Peyer's patch (tissue), 4 donors: ENCODE measurements around the gene RBFA.

Source experiments
- CTCF ChIP-seq, 6 experiments: fragments of 450-650 bp in 4 of 6; fragments of 200-600 bp in 2 of 6; sonication (generic) in 1 of 6; IDR thresholded peaks; one replicate each; pipeline ENCODE4 v1.5.1; 2017 to 2019; ENCODE audit warnings: antibody characterized with exemption in 6 of 6, mild to moderate bottlenecking in 3 of 6, moderate library complexity in 1 of 6
- POLR2A ChIP-seq, 2 donors: fragments of 450-650 bp; IDR thresholded peaks; one replicate each; pipeline ENCODE4 v1.5.1; 2017; ENCODE audit warnings: antibody characterized with exemption in 2 of 2, mild to moderate bottlenecking in 2 of 2, moderate library complexity in 2 of 2

- TF ChIP-seq CTCF (IDR thresholded peaks at IDR 0.05) (no peak), POLR2A (IDR thresholded peaks at IDR 0.05) (no peak)
Observed at GRCh38 chr18:80022613-80023012, 11.6 kb upstream of the RBFA start.
